ENCODE results near the gene RABGAP1L.
"Not testable (repeated sequence)": the region's sequence is repeated elsewhere in the genome, so short reads cannot be mapped to it uniquely, and the experiment has no call there.

Gene RABGAP1L

GRCh38 chr1:174491606-174492005 lies 332.3 kb downstream of the RABGAP1L start:
- no peak for DNase-seq (ENCODE audit: low spot score)
- no peak overlapping the region for H3K27ac ChIP-seq
- TF ChIP-seq CTCF (IDR thresholded peaks at IDR 0.05), result no peak
- no peak overlapping the region for H3K4me3 ChIP-seq

DNA sequence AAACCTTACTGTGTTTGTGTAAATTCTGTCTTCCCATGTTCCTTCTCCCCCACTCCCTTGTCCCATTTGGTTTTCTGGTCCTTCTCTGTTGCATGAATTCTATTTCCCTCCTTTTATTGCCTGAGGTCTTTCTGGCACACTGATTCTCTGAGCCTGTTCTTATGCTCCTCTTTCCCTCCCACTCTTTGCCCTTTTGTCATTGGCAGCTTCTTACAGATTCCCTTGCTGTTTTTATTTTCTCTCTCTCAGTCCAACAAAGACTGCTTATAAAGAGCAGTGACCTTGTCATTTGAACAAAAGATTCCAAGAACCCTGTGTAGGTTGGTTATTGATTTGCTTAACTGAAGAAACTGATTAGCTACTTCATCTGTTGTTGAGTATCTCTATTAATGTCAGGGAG lies 338.2 kb downstream of the RABGAP1L start:
- Histone ChIP-seq H3K4me3 (no peak overlapping the region), H3K27ac (no peak overlapping the region)
- no peak for TF ChIP-seq CTCF (IDR thresholded peaks at IDR 0.05)
- DNase-seq (ENCODE audit: low spot score), result no peak

GRCh38 chr1:174516755-174517154 lies 357.4 kb downstream of the RABGAP1L start:
- not testable (repeated sequence) for DNase-seq (ENCODE audit: low spot score); H3K27ac ChIP-seq; H3K4me3 ChIP-seq

GRCh38 chr1:174519844-174520243 lies 360.5 kb downstream of the RABGAP1L start:
- TF ChIP-seq CTCF (IDR thresholded peaks at IDR 0.05), result no peak
- DNase-seq (ENCODE audit: low spot score), result no peak
- H3K4me3 ChIP-seq, result no peak overlapping the region
- no peak overlapping the region for H3K27ac ChIP-seq

- Histone ChIP-seq H3K27ac (no peak overlapping the region), H3K4me3 (no peak overlapping the region)
- no peak for DNase-seq (ENCODE audit: low spot score)
- TF ChIP-seq CTCF (IDR thresholded peaks at IDR 0.05), result no peak
Observed at GRCh38 chr1:174531751-174532150, 372.4 kb downstream of the RABGAP1L start.

- H3K27ac ChIP-seq, result no peak overlapping the region
- H3K4me3 ChIP-seq, result no peak overlapping the region
- TF ChIP-seq CTCF (IDR thresholded peaks at IDR 0.05), result no peak
- no peak for DNase-seq (ENCODE audit: low spot score)
Observed at GRCh38 chr1:174534789-174535188, 375.5 kb downstream of the RABGAP1L start.

DNA sequence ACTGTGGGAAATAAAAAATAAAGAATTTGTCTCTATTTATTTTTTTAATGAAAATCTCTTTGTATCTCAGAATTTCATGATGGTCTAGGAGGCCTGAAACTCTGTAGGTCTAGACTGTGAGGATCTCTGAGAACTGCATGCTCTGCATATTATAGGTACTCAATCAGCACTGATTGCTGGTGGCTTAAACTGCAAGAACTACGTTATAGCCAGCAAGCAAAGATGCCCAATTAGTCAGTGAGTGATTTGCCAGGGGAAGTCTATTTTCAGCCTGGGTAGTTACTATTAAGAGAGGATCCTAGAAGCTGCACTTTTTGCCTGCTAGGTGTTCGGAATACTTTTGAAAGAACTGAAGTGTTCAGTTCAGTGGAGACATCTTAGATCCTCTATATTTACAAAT lies 375.9 kb downstream of the RABGAP1L start:
- Histone ChIP-seq H3K27ac (no peak overlapping the region), H3K4me3 (no peak overlapping the region)
- no peak for DNase-seq (ENCODE audit: low spot score)
- no peak for TF ChIP-seq CTCF (IDR thresholded peaks at IDR 0.05)

DNA sequence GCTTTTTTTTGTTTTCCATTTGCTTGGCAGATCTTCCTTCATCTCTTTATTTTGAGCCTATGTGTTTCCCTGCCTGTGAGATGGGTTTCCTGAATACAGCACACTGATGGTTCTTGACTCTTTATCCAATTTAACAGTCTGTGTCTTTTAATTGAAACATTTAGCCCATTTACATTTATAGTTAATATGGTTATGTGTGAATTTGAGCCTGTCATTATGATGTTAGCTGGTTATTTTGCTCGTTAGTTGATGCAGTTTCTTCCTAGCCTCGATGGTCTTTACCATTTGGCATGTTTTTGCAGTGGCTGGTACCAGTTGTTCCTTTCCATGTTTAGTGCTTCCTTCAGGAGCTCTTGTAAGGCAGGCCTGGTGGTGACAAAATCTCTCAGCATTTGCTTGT lies 384.1 kb downstream of the RABGAP1L start:
- DNase-seq (ENCODE audit: low spot score); H3K4me3 ChIP-seq; H3K27ac ChIP-seq: not testable (repeated sequence)

All from coronary artery (tissue), 2 donors.